ENCODE measurements around the gene MTFMT.
"Not testable (repeated sequence)": the region's sequence is repeated elsewhere in the genome, so short reads cannot be mapped to it uniquely, and the experiment has no call there.

Gene MTFMT

GRCh38 chr15:65054333-65055200 is 25.1 kb upstream of the MTFMT start:
- Histone ChIP-seq H3K4me3 (ENCODE audit: insufficient read depth, low read depth, low read length, poor library complexity, severe bottlenecking) (no peak overlapping the region), H3K9me3 (ENCODE audit: control insufficient read depth, low read length) (no peaks in the 10 kb centered on the region), H3K27me3 (replicated peaks; ENCODE audit: control insufficient read depth, insufficient read depth, low read length, poor library complexity, severe bottlenecking) (no peaks in the 10 kb centered on the region), H3K4me1 (ENCODE audit: control insufficient read depth, insufficient read depth, low read length, poor library complexity, severe bottlenecking) (peaks cover 4% of the 10 kb centered on the region), H3K27ac (ENCODE audit: insufficient read depth, low read length, poor library complexity, severe bottlenecking) (no peak overlapping the region), H3K36me3 (ENCODE audit: control insufficient read depth, insufficient read depth, low read length) (no peaks in the 10 kb centered on the region)
- DNase-seq, result peak in 1 of 3 donors; percentile 15

DNA sequence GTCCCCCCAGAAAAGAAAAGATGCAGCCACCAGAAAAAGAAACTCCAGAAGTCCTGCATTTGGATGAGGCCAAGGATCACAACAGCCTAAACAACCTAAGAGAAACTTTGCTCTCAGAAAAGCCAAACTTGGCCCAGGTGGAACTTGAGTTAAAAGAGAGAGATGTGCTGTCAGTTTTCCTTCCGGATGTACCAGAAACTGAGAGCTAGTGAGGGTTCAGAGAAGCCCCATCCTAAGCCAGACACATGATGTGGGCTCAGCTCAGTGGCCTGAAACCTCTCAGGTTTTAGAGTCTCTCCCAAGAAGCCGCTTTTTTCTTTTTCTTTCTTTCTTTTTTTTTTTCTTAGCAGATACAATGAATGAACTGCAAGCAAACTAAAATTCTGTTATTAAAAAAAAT is 23.5 kb upstream of the MTFMT start:
- H3K9me3 ChIP-seq (ENCODE audit: control insufficient read depth, low read length), result no peaks in the 10 kb centered on the region
- H3K4me3 ChIP-seq (ENCODE audit: insufficient read depth, low read depth, low read length, poor library complexity, severe bottlenecking), result no peak overlapping the region
- peaks cover 11% of the 10 kb centered on the region for H3K4me1 ChIP-seq (ENCODE audit: control insufficient read depth, insufficient read depth, low read length, poor library complexity, severe bottlenecking)
- no peak for DNase-seq
- H3K27ac ChIP-seq (ENCODE audit: insufficient read depth, low read length, poor library complexity, severe bottlenecking), result no peak overlapping the region
- H3K27me3 ChIP-seq (replicated peaks; ENCODE audit: control insufficient read depth, insufficient read depth, low read length, poor library complexity, severe bottlenecking), result no peaks in the 10 kb centered on the region
- no peaks in the 10 kb centered on the region for H3K36me3 ChIP-seq (ENCODE audit: control insufficient read depth, insufficient read depth, low read length)

GRCh38 chr15:65051266-65051665 is 21.8 kb upstream of the MTFMT start:
- Histone ChIP-seq H3K36me3 (ENCODE audit: control insufficient read depth, insufficient read depth, low read length) (no peaks in the 10 kb centered on the region), H3K4me1 (ENCODE audit: control insufficient read depth, insufficient read depth, low read length, poor library complexity, severe bottlenecking) (peaks cover 11% of the 10 kb centered on the region), H3K9me3 (ENCODE audit: control insufficient read depth, low read length) (no peaks in the 10 kb centered on the region), H3K27me3 (replicated peaks; ENCODE audit: control insufficient read depth, insufficient read depth, low read length, poor library complexity, severe bottlenecking) (no peaks in the 10 kb centered on the region), H3K4me3 (ENCODE audit: insufficient read depth, low read depth, low read length, poor library complexity, severe bottlenecking) (no peak overlapping the region), H3K27ac (ENCODE audit: insufficient read depth, low read length, poor library complexity, severe bottlenecking) (no peak overlapping the region)
- no peak for DNase-seq

DNA sequence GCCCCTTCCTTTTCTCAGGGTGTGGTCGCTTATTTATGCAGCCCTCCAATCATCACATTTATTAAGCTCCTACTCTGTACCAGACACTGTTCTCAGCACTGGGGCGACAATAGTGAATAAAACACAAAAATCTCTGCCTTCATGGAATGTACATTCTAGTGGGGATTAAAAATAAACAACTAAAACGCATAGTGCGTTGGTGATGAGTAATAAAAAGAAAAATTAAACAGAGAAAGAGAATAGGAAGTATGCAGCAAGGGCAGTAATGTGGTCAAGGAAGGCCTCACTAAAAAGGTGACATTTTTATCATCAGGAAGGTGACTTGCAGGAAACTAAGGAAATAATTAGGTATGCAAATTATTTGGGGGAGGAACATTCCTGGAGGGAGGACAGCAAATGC is 20.8 kb upstream of the MTFMT start:
- no peak overlapping the region for H3K27ac ChIP-seq (ENCODE audit: insufficient read depth, low read length, poor library complexity, severe bottlenecking)
- no peaks in the 10 kb centered on the region for H3K36me3 ChIP-seq (ENCODE audit: control insufficient read depth, insufficient read depth, low read length)
- H3K4me3 ChIP-seq (ENCODE audit: insufficient read depth, low read depth, low read length, poor library complexity, severe bottlenecking), result no peak overlapping the region
- H3K9me3 ChIP-seq (ENCODE audit: control insufficient read depth, low read length), result no peaks in the 10 kb centered on the region
- peaks cover 11% of the 10 kb centered on the region for H3K4me1 ChIP-seq (ENCODE audit: control insufficient read depth, insufficient read depth, low read length, poor library complexity, severe bottlenecking)
- H3K27me3 ChIP-seq (replicated peaks; ENCODE audit: control insufficient read depth, insufficient read depth, low read length, poor library complexity, severe bottlenecking), result no peaks in the 10 kb centered on the region
- DNase-seq, result no peak

DNA sequence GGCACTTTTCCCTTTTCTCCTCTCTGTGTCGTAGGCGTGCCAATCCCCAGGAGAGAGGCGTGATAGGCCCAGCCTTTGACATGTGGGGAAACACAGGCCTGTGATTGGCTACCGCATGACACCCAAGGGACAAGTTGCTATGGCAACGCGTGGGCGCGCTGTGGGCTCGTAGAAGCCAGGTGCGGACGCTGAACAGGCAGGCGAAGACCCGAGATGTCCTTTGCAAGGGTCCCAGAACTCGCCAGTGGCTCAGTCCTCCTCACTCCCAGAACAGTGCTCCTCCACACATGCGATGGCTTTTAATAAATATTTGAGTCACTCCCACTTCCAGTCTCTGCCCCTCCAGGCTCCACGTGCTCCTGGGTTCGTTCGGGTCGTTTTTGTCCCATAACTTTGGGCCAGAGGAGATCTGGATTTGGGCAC is 20.0 kb upstream of the MTFMT start:
- H3K27me3 ChIP-seq (replicated peaks; ENCODE audit: control insufficient read depth, insufficient read depth, low read length, poor library complexity, severe bottlenecking), result no peaks in the 10 kb centered on the region
- no peaks in the 10 kb centered on the region for H3K36me3 ChIP-seq (ENCODE audit: control insufficient read depth, insufficient read depth, low read length)
- peaks cover 11% of the 10 kb centered on the region for H3K4me1 ChIP-seq (ENCODE audit: control insufficient read depth, insufficient read depth, low read length, poor library complexity, severe bottlenecking)
- H3K9me3 ChIP-seq (ENCODE audit: control insufficient read depth, low read length), result no peaks in the 10 kb centered on the region
- peak; percentile 69 to 81 (median 75) for DNase-seq
- H3K27ac ChIP-seq (ENCODE audit: insufficient read depth, low read length, poor library complexity, severe bottlenecking), result no peak overlapping the region
- peak overlapping the region; percentile 44 for H3K4me3 ChIP-seq (ENCODE audit: insufficient read depth, low read depth, low read length, poor library complexity, severe bottlenecking)

GRCh38 chr15:65048241-65048640 is 18.8 kb upstream of the MTFMT start:
- Histone ChIP-seq H3K27ac (ENCODE audit: insufficient read depth, low read length, poor library complexity, severe bottlenecking) (no peak overlapping the region), H3K27me3 (replicated peaks; ENCODE audit: control insufficient read depth, insufficient read depth, low read length, poor library complexity, severe bottlenecking) (no peaks in the 10 kb centered on the region), H3K36me3 (ENCODE audit: control insufficient read depth, insufficient read depth, low read length) (no peaks in the 10 kb centered on the region), H3K4me3 (ENCODE audit: insufficient read depth, low read depth, low read length, poor library complexity, severe bottlenecking) (no peak overlapping the region), H3K9me3 (ENCODE audit: control insufficient read depth, low read length) (no peaks in the 10 kb centered on the region), H3K4me1 (ENCODE audit: control insufficient read depth, insufficient read depth, low read length, poor library complexity, severe bottlenecking) (peaks cover 11% of the 10 kb centered on the region)
- DNase-seq, result no peak

DNA sequence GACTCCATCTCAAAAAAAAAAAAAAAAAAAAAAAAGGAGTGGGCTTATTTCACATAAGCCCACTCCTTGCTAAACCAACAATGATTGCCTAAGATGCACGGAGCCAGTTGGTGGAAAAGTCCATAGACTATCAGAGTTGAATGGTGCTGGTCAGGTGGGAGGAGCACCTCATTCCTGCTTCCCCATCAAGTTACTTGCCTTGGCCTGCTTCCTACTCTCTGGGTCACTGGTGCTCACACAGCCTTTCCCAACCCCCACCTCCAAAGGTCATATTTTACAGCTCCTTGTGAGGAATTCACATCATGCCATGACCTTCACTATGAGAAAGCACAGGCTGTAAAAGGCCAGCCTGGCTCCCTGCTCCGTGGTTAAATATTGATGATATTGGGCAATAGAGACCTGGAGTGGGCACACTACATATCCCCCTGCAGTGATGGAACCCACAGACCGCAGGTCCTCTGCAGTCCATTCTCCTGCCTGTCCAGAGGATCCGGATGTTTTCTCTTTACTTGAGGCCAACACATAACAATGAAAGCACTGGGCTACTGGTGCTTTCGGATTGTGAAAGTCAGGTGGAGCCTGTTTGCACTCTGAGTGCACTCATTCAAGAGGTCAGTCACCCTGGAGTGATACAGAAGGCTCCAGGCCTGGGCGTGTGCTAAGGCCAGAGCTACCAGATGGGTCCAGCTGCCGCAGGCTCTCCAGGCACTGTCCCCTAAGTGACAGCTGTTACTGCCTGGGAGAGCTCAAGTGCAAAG is 15.5 kb upstream of the MTFMT start, which contains the start of gene SLC51B:
Gene SLC51B (plus strand): TSS at position 664 of the 758 bp plus-strand sequence. CDS start 4,618 bp downstream, outside the sequence.
- H3K36me3 ChIP-seq (ENCODE audit: control insufficient read depth, insufficient read depth, low read length), result no peaks in the 10 kb centered on the region
- no peaks in the 10 kb centered on the region for H3K27me3 ChIP-seq (replicated peaks; ENCODE audit: control insufficient read depth, insufficient read depth, low read length, poor library complexity, severe bottlenecking)
- peaks cover 10% of the 10 kb centered on the region for H3K4me1 ChIP-seq (ENCODE audit: control insufficient read depth, insufficient read depth, low read length, poor library complexity, severe bottlenecking)
- no peak for DNase-seq
- H3K27ac ChIP-seq (ENCODE audit: insufficient read depth, low read length, poor library complexity, severe bottlenecking), result no peak within 1 kb of the TSS
- no peak within 1 kb of the TSS for H3K4me3 ChIP-seq (ENCODE audit: insufficient read depth, low read depth, low read length, poor library complexity, severe bottlenecking)
- H3K9me3 ChIP-seq (ENCODE audit: control insufficient read depth, low read length), result no peaks in the 10 kb centered on the region

- not testable (repeated sequence) for H3K4me3 ChIP-seq (ENCODE audit: insufficient read depth, low read depth, low read length, poor library complexity, severe bottlenecking); H3K27me3 ChIP-seq (replicated peaks; ENCODE audit: control insufficient read depth, insufficient read depth, low read length, poor library complexity, severe bottlenecking); H3K27ac ChIP-seq (ENCODE audit: insufficient read depth, low read length, poor library complexity, severe bottlenecking); H3K36me3 ChIP-seq (ENCODE audit: control insufficient read depth, insufficient read depth, low read length); H3K4me1 ChIP-seq (ENCODE audit: control insufficient read depth, insufficient read depth, low read length, poor library complexity, severe bottlenecking); DNase-seq; H3K9me3 ChIP-seq (ENCODE audit: control insufficient read depth, low read length)
These were observed 14.8 kb upstream of the MTFMT start for GRCh38 chr15:65044218-65044617.

GRCh38 chr15:65042776-65043327 is 13.4 kb upstream of the MTFMT start:
- Histone ChIP-seq H3K27ac (ENCODE audit: insufficient read depth, low read length, poor library complexity, severe bottlenecking) (no peak overlapping the region), H3K9me3 (ENCODE audit: control insufficient read depth, low read length) (no peaks in the 10 kb centered on the region), H3K4me1 (ENCODE audit: control insufficient read depth, insufficient read depth, low read length, poor library complexity, severe bottlenecking) (no peaks in the 10 kb centered on the region), H3K4me3 (ENCODE audit: insufficient read depth, low read depth, low read length, poor library complexity, severe bottlenecking) (no peak overlapping the region), H3K27me3 (replicated peaks; ENCODE audit: control insufficient read depth, insufficient read depth, low read length, poor library complexity, severe bottlenecking) (no peaks in the 10 kb centered on the region), H3K36me3 (ENCODE audit: control insufficient read depth, insufficient read depth, low read length) (no peaks in the 10 kb centered on the region)
- no peak for DNase-seq

- no peak for DNase-seq
- Histone ChIP-seq H3K4me1 (ENCODE audit: control insufficient read depth, insufficient read depth, low read length, poor library complexity, severe bottlenecking) (no peaks in the 10 kb centered on the region), H3K36me3 (ENCODE audit: control insufficient read depth, insufficient read depth, low read length) (no peaks in the 10 kb centered on the region), H3K27ac (ENCODE audit: insufficient read depth, low read length, poor library complexity, severe bottlenecking) (no peak overlapping the region), H3K4me3 (ENCODE audit: insufficient read depth, low read depth, low read length, poor library complexity, severe bottlenecking) (no peak overlapping the region), H3K27me3 (replicated peaks; ENCODE audit: control insufficient read depth, insufficient read depth, low read length, poor library complexity, severe bottlenecking) (no peaks in the 10 kb centered on the region), H3K9me3 (ENCODE audit: control insufficient read depth, low read length) (no peaks in the 10 kb centered on the region)
These were observed 12.3 kb upstream of the MTFMT start for GRCh38 chr15:65041787-65042186.

Data from effector memory CD4-positive, alpha-beta T cell (primary cell).